Stomach (tissue), 9 donors: ENCODE measurements around the gene LIPT2. TPM values are rescaled to one million over a fixed set of nuclear protein-coding genes. Genes with fewer than 3 reads are reported as not detected.
A peak's percentile ranks its signal among the peaks of the same experiment; 100 is the strongest.

Experiments used
- DNase-seq, 2 donors: peaks; one replicate each; pipeline versions ENCODE4 v3.0.0 to v3.0.0-alpha.2; 2013 to 2019
- H3K27ac ChIP-seq, 5 donors: fragments of 200-600 bp in 4 of 5; sonication (generic) in 4 of 5; one replicate each; pipeline ENCODE4 v1.5.1; 2013 to 2019; ENCODE audit warnings: mild to moderate bottlenecking in 1 of 5, moderate library complexity in 1 of 5
- H3K27me3 ChIP-seq, 3 donors: fragments of 200-600 bp; sonication (generic); one replicate each; pipeline ENCODE4 v1.5.1; 2017 to 2019; ENCODE audit warnings: mixed run types in 1 of 3
- H3K36me3 ChIP-seq, 4 donors: fragments of 200-600 bp; sonication (generic); 1 replicate in 3 of 4; 2 replicates in 1 of 4; pipeline ENCODE4 v1.5.1; 2016 to 2019
- H3K4me1 ChIP-seq, 4 donors: fragments of 200-600 bp; sonication (generic); one replicate each; pipeline ENCODE4 v1.5.1; 2016 to 2019
- H3K4me3 ChIP-seq, 4 donors: fragments of 200-600 bp; sonication (generic) in 3 of 4; one replicate each; pipeline ENCODE4 v1.5.1; 2016 to 2019; ENCODE audit warnings: mild to moderate bottlenecking in 1 of 4
- H3K9me3 ChIP-seq, 4 donors: fragments of 200-600 bp; sonication (generic); one replicate each; pipeline ENCODE4 v1.5.1; 2016 to 2019
- CTCF ChIP-seq, 7 experiments: fragments of 450-650 bp in 4 of 7; fragments of 200-600 bp in 3 of 7; sonication (generic) in 3 of 7; IDR thresholded peaks; one replicate each; pipeline ENCODE4 v1.5.1; 2016 to 2019; ENCODE audit warnings: antibody characterized with exemption in 7 of 7, control low read depth in 2 of 7, mild to moderate bottlenecking in 1 of 7
- EP300 ChIP-seq: sonication (generic); formaldehyde crosslinking; IDR thresholded peaks from one replicate; pipeline ENCODE4 v1.6.1; 2017; ENCODE audit warnings: antibody characterized with exemption
- POLR2A ChIP-seq, 4 donors: fragments of 450-650 bp; IDR thresholded peaks; one replicate each; pipeline ENCODE4 v1.6.1; 2016; ENCODE audit warnings: antibody characterized with exemption in 4 of 4, control low read depth in 2 of 4, mild to moderate bottlenecking in 1 of 4, moderate library complexity in 1 of 4
- POLR2AphosphoS5 ChIP-seq, 3 donors: sonication (generic); formaldehyde crosslinking; IDR thresholded peaks; one replicate each; pipeline ENCODE4 v1.6.1; 2016; ENCODE audit warnings: antibody characterized with exemption in 3 of 3
- WGBS, 5 donors: extraction: QIAGEN DNeasy Blood & Tissue Kit in 3 of 5; methylation state at CpG; one replicate each; pipeline versions ENCODE4 v1.1.5 to v1.1.7; 2013 to 2018; 5-methylcytosine and 5-hydroxymethylcytosine counted together
- intact Hi-C: fragments of 100-400 bp; cut with DNase I; formaldehyde crosslinking; loops from one replicate; pipeline ENCODE4 v1.15.1; 2023; ENCODE audit warnings: low total_unique reads
- polyA plus RNA-seq, 3 donors: library from polyadenylated mRNA; stranded (reverse); fragments of 200-250 nt; gene quantifications; one replicate each; pipeline ENCODE4 v1.2.3, GENCODE V29; 2013
- total RNA-seq, 5 donors: library from RNA; depleted of rRNA; stranded (reverse); fragments of >200 nt; gene quantifications; one replicate each; pipeline versions ENCODE4 v1.1.0 to v1.2.3, GENCODE V29; 2014 to 2016
- donor health status: healthy with polysubstance abuse.
- donor health status: Bipolar disorder and iron deficiency.
- donor health status: healthy.

Gene LIPT2
- total and polyA plus RNA-seq, 8 donors = 0.45 to 32.0 (median 3.1) TPM; not detected in 1

- H3K36me3 ChIP-seq = no peaks in the 10 kb centered on the region
- no peak overlapping the region for H3K4me3 ChIP-seq
- 29 to 56% (median 41%) methylated on average over 5 of the region's 5 CpGs for WGBS, 5 donors
- H3K27ac ChIP-seq = peak overlapping the region in 4 of 5 donors; percentile 7 to 74 (median 51)
- peak in 2 of 3 donors; percentile 37 to 64 for TF ChIP-seq POLR2AphosphoS5 (IDR thresholded peaks at IDR 0.05)
- TF ChIP-seq CTCF (IDR thresholded peaks at IDR 0.05) = no peak
- DNase-seq = peak in 1 of 2 donors; percentile 72
- intact Hi-C loops = no loop called here
- peaks cover 16 to 39% (median 23%) of the 10 kb centered on the region in 4 donors for H3K4me1 ChIP-seq
- peaks cover 0 to 6% (median 3%) of the 10 kb centered on the region in 4 donors for H3K9me3 ChIP-seq
- H3K27me3 ChIP-seq = no peaks in the 10 kb centered on the region
These were observed 39.1 kb upstream of the LIPT2 start for GRCh38 chr11:74532501-74533246.

GRCh38 chr11:74524978-74525377, 31.5 kb upstream of the LIPT2 start:
- intact Hi-C loops = no loop called here

GRCh38 chr11:74524501-74524900, 31.0 kb upstream of the LIPT2 start:
- intact Hi-C loops = no loop called here
- no peaks in the 10 kb centered on the region for H3K9me3 ChIP-seq
- H3K36me3 ChIP-seq = no peaks in the 10 kb centered on the region
- 31 to 53% (median 46%) methylated on average over 5 of the region's 5 CpGs for WGBS, 5 donors
- peak in 1 of 2 donors; percentile 66 for DNase-seq
- no peak for TF ChIP-seq EP300
- no peak overlapping the region for H3K4me3 ChIP-seq
- H3K27ac ChIP-seq = peak overlapping the region in 1 of 5 donors; percentile 13
- peaks cover 0 to 27% (median 16%) of the 10 kb centered on the region in 4 donors for H3K4me1 ChIP-seq
- H3K27me3 ChIP-seq = no peaks in the 10 kb centered on the region

More at GRCh38 chr11:74524978-74525377, 31.5 kb upstream of the LIPT2 start:
- Histone ChIP-seq H3K27me3 (no peaks in the 10 kb centered on the region), H3K4me1 (peaks cover 0 to 22% (median 11%) of the 10 kb centered on the region in 4 donors), H3K27ac (no peak overlapping the region), H3K9me3 (no peaks in the 10 kb centered on the region), H3K36me3 (no peaks in the 10 kb centered on the region), H3K4me3 (no peak overlapping the region)
- TF ChIP-seq EP300 = no peak
- TF ChIP-seq POLR2AphosphoS5 (IDR thresholded peaks at IDR 0.05) = no peak
- TF ChIP-seq POLR2A (IDR thresholded peaks at IDR 0.05) = no peak
- no peak for TF ChIP-seq CTCF (IDR thresholded peaks at IDR 0.05)
- 63 to 72% (median 68%) methylated on average over 2 of the region's 2 CpGs for WGBS, 5 donors
- DNase-seq = no peak

GRCh38 chr11:74522776-74523175, 29.3 kb upstream of the LIPT2 start:
- intact Hi-C loops = no loop called here
- no peak overlapping the region for H3K4me3 ChIP-seq
- no peak for DNase-seq
- 68 to 86% (median 81%) methylated on average over 3 of the region's 3 CpGs for WGBS, 5 donors
- peaks cover 0 to 32% (median 20%) of the 10 kb centered on the region in 4 donors for H3K4me1 ChIP-seq
- no peak for TF ChIP-seq POLR2AphosphoS5 (IDR thresholded peaks at IDR 0.05)
- TF ChIP-seq CTCF (IDR thresholded peaks at IDR 0.05) = no peak
- no peak for TF ChIP-seq EP300
- TF ChIP-seq POLR2A (IDR thresholded peaks at IDR 0.05) = no peak
- no peak overlapping the region for H3K27ac ChIP-seq
- H3K9me3 ChIP-seq = no peaks in the 10 kb centered on the region
- no peaks in the 10 kb centered on the region for H3K36me3 ChIP-seq
- no peaks in the 10 kb centered on the region for H3K27me3 ChIP-seq
